Mesenchymal stem cell (in vitro differentiated cells and primary cell): ENCODE results near the gene OPA1.

ENCODE experiments used
- DNase-seq: peaks from one replicate; pipeline ENCODE4 v3.0.0-alpha.2; 2013
- H2AFZ ChIP-seq: one replicate; pipeline ENCODE4 v1.6.1; 2013; ENCODE audit warnings: low read depth, mild to moderate bottlenecking, control low read depth, inconsistent platforms, low read length, moderate library complexity
- H2AK5ac ChIP-seq: 2 replicates; pipeline ENCODE4 v1.6.1; 2013; ENCODE audit warnings: low read length, moderate library complexity, mild to moderate bottlenecking, inconsistent platforms; ENCODE audit not compliant: severe bottlenecking
- H2BK120ac ChIP-seq: one replicate; pipeline ENCODE4 v1.6.1; 2013; ENCODE audit warnings: low read depth, mild to moderate bottlenecking, inconsistent platforms, low read length, moderate library complexity
- H2BK12ac ChIP-seq, 2 experiments: one replicate each; pipeline ENCODE4 v1.6.1; 2013; ENCODE audit warnings: inconsistent platforms in 2 of 2, low read length in 2 of 2, mild to moderate bottlenecking in 2 of 2, moderate library complexity in 2 of 2, control low read depth in 1 of 2
- H2BK15ac ChIP-seq: one replicate; pipeline ENCODE4 v1.6.1; 2013; ENCODE audit warnings: mild to moderate bottlenecking, low read depth, inconsistent platforms; ENCODE audit not compliant: poor library complexity, severe bottlenecking
- H2BK5ac ChIP-seq: 2 replicates; pipeline ENCODE4 v1.6.1; 2013; ENCODE audit warnings: low read depth, mild to moderate bottlenecking, low read length, control low read depth, inconsistent platforms; ENCODE audit not compliant: poor library complexity, severe bottlenecking
- H3K14ac ChIP-seq, 2 experiments: one replicate each; pipeline ENCODE4 v1.6.1; 2013; ENCODE audit warnings: inconsistent platforms in 2 of 2, low read length in 2 of 2, control low read depth in 1 of 2, mild to moderate bottlenecking in 1 of 2, moderate library complexity in 1 of 2
- H3K18ac ChIP-seq, 2 experiments: one replicate each; pipeline ENCODE4 v1.6.1; 2013; ENCODE audit warnings: inconsistent platforms in 2 of 2, low read length in 2 of 2, control low read depth in 1 of 2, low read depth in 1 of 2, mild to moderate bottlenecking in 1 of 2
- H3K23ac ChIP-seq, 2 experiments: one replicate each; pipeline ENCODE4 v1.6.1; 2013; ENCODE audit warnings: inconsistent platforms in 2 of 2, low read length in 2 of 2, mild to moderate bottlenecking in 2 of 2, moderate library complexity in 2 of 2, control low read depth in 1 of 2
- H3K27ac ChIP-seq: 2 replicates; pipeline ENCODE4 v1.5.1; 2013; ENCODE audit warnings: mild to moderate bottlenecking, moderate library complexity, low read length, control low read depth, inconsistent platforms; ENCODE audit not compliant: poor library complexity, severe bottlenecking
- H3K27me3 ChIP-seq, 2 experiments: 2 replicates each; pipeline versions ENCODE4 v1.6.1 to v1.7.0; 2013; ENCODE audit warnings: low read length in 2 of 2, mild to moderate bottlenecking in 2 of 2, moderate library complexity in 2 of 2, control low read depth in 1 of 2, inconsistent platforms in 1 of 2; ENCODE audit not compliant: control insufficient read depth in 1 of 2, insufficient read depth in 1 of 2
- H3K36me3 ChIP-seq, 2 experiments: 2 replicates each; pipeline versions ENCODE4 v1.6.1 to v1.7.0; 2013; ENCODE audit warnings: low read length in 2 of 2, control low read depth in 1 of 2, inconsistent platforms in 1 of 2, low read depth in 1 of 2, mild to moderate bottlenecking in 1 of 2; ENCODE audit not compliant: insufficient read depth in 2 of 2, control insufficient read depth in 1 of 2
- H3K4ac ChIP-seq, 2 experiments: one replicate each; pipeline ENCODE4 v1.6.1; 2013; ENCODE audit warnings: inconsistent platforms in 2 of 2, low read length in 2 of 2, mild to moderate bottlenecking in 2 of 2, moderate library complexity in 2 of 2, control low read depth in 1 of 2, low read depth in 1 of 2
- H3K4me1 ChIP-seq: 2 replicates; pipeline ENCODE4 v1.6.1; 2013; ENCODE audit warnings: low read depth, low read length, control low read depth; ENCODE audit not compliant: control insufficient read depth, insufficient read depth
- H3K4me2 ChIP-seq: 2 replicates; pipeline ENCODE4 v1.6.1; 2013; ENCODE audit warnings: low read length, mild to moderate bottlenecking, inconsistent platforms; ENCODE audit not compliant: poor library complexity, severe bottlenecking
- H3K4me3 ChIP-seq, 2 experiments: 2 replicates each; pipeline versions ENCODE4 v1.5.1 to v1.7.0; 2013; ENCODE audit warnings: low read length in 2 of 2, mild to moderate bottlenecking in 2 of 2, control low read depth in 1 of 2, low read depth in 1 of 2; ENCODE audit not compliant: insufficient read depth in 1 of 2
- H3K79me1 ChIP-seq: replicated peaks from 2 replicates; pipeline ENCODE4 v1.6.1; 2013; ENCODE audit warnings: mild to moderate bottlenecking, control low read depth, low read length, inconsistent platforms; ENCODE audit not compliant: poor library complexity, severe bottlenecking
- H3K9ac ChIP-seq: 2 replicates; pipeline ENCODE4 v1.7.0; 2013; ENCODE audit warnings: mild to moderate bottlenecking, low read length, moderate library complexity
- H3K9me3 ChIP-seq: 2 replicates; pipeline ENCODE4 v1.7.0; 2013; ENCODE audit warnings: mild to moderate bottlenecking, low read length; ENCODE audit not compliant: control insufficient read depth
- H4K8ac ChIP-seq: one replicate; pipeline ENCODE4 v1.6.1; 2013; ENCODE audit warnings: inconsistent platforms, mild to moderate bottlenecking, low read length, moderate library complexity
- H4K91ac ChIP-seq: one replicate; pipeline ENCODE4 v1.6.1; 2013; ENCODE audit warnings: mild to moderate bottlenecking, low read length, inconsistent platforms
- WGBS: methylation state at CpG from one replicate; pipeline ENCODE4 v1.1.7; 2013; ENCODE audit warnings: mixed read lengths; 5-methylcytosine and 5-hydroxymethylcytosine counted together

Gene OPA1

DNA sequence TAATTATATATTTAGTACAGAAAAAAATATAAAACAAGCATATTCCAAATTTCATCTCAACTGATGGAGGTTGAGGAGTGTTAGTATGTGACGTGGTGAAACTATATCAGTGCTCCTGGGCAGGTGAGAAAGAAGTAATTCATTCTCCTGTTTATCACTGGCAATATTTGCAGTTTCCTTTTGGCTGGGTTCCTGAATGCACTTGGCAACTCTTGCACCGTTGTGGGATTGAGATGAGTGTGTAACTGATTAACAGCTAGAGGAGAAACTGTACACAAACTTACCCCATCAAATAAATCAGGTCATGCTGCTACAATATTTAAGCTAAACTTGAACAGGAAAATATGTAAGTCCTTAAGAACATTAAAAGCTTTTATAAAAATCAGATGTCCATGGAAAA, 36.2 kb upstream of the OPA1 start:
- Histone ChIP-seq H3K27me3 (peaks cover 0 to 5% of the 10 kb centered on the region in 2 experiments), H2BK15ac (no peak overlapping the region), H3K4me1 (no peaks in the 10 kb centered on the region), H2BK5ac (no peak overlapping the region), H3K4me3 (no peak overlapping the region), H2AFZ (no peak overlapping the region), H4K8ac (no peak overlapping the region), H3K23ac (no peak overlapping the region), H3K4ac (no peak overlapping the region), H2AK5ac (no peak overlapping the region), H2BK120ac (no peak overlapping the region), H3K27ac (no peak overlapping the region), H3K79me1 (no peaks in the 10 kb centered on the region), H2BK12ac (no peak overlapping the region), H3K14ac (no peak overlapping the region), H3K36me3 (no peaks in the 10 kb centered on the region), H3K9me3 (no peaks in the 10 kb centered on the region), H4K91ac (no peak overlapping the region), H3K4me2 (no peak overlapping the region), H3K18ac (no peak overlapping the region), H3K9ac (no peak overlapping the region)
- DNase-seq: no peak
- 80% methylated on average over 1 of the region's 2 CpGs for WGBS

DNA sequence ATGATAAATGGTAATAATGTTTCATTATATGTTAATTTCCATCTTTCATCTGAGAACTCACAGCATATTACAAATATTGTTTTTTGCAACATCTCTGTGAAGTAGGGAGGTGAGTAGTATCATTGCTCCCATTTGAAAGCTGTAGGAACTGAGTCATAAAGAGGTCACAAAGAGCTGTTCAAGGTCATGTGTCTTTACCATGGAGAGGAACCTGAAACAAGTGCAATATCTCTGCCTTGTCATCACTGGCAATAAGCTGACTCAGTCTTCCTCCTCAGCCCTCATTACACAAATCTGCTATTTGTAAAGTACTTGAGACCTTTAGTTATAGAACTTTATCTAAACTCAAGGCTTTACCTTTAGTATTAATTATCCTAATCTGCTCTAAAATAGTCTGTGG, 33.9 kb upstream of the OPA1 start:
- H2BK12ac ChIP-seq: no peak overlapping the region
- no peak overlapping the region for H3K4me3 ChIP-seq
- no peaks in the 10 kb centered on the region for H3K9me3 ChIP-seq
- no peak overlapping the region for H3K27ac ChIP-seq
- no peaks in the 10 kb centered on the region for H3K36me3 ChIP-seq
- no peak overlapping the region for H2BK120ac ChIP-seq
- no peak overlapping the region for H4K8ac ChIP-seq
- H3K4ac ChIP-seq: no peak overlapping the region
- H3K4me1 ChIP-seq: no peaks in the 10 kb centered on the region
- H3K27me3 ChIP-seq: peaks cover 0 to 5% of the 10 kb centered on the region in 2 experiments
- DNase-seq: no peak
- H3K23ac ChIP-seq: no peak overlapping the region
- no peak overlapping the region for H3K4me2 ChIP-seq
- no peak overlapping the region for H2AFZ ChIP-seq
- H2BK5ac ChIP-seq: no peak overlapping the region
- H3K14ac ChIP-seq: no peak overlapping the region
- no peak overlapping the region for H3K18ac ChIP-seq
- H2AK5ac ChIP-seq: no peak overlapping the region
- no peak overlapping the region for H2BK15ac ChIP-seq
- H4K91ac ChIP-seq: no peak overlapping the region
- H3K79me1 ChIP-seq: no peaks in the 10 kb centered on the region
- no peak overlapping the region for H3K9ac ChIP-seq

DNA sequence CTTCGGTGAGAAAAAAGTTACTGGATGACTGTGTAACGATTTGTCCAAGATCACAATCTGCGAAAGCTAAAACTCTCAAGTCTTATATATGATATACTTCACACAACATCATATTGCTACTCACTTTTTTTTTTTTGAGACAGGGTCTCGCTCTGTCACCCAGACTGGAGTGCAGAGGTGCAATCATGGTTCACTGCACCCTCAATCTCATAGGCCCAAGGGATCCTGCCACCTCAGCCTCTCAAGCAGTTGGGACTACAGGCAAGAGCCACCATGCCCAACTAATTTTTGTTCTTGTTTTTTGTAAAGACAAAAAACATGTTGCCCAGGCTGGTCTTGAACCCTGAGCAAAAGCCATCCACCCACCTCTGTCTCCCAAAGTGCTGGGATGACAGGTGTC, 32.9 kb upstream of the OPA1 start:
- no peak overlapping the region for H4K8ac ChIP-seq
- WGBS: 88% methylated on average over 4 of the region's 4 CpGs
- H3K36me3 ChIP-seq: no peaks in the 10 kb centered on the region
- peaks cover 0 to under 1% of the 10 kb centered on the region in 2 experiments for H3K27me3 ChIP-seq
- no peak overlapping the region for H2BK15ac ChIP-seq
- no peak overlapping the region for H3K27ac ChIP-seq
- no peak overlapping the region for H3K4me3 ChIP-seq
- no peak overlapping the region for H4K91ac ChIP-seq
- H2AK5ac ChIP-seq: no peak overlapping the region
- H2BK12ac ChIP-seq: no peak overlapping the region
- no peak overlapping the region for H2AFZ ChIP-seq
- no peak for DNase-seq
- H3K9me3 ChIP-seq: no peaks in the 10 kb centered on the region
- H2BK120ac ChIP-seq: no peak overlapping the region
- H2BK5ac ChIP-seq: no peak overlapping the region
- H3K23ac ChIP-seq: no peak overlapping the region
- no peaks in the 10 kb centered on the region for H3K79me1 ChIP-seq
- H3K4me1 ChIP-seq: no peaks in the 10 kb centered on the region
- H3K4ac ChIP-seq: no peak overlapping the region
- no peak overlapping the region for H3K9ac ChIP-seq
- no peak overlapping the region for H3K18ac ChIP-seq
- no peak overlapping the region for H3K14ac ChIP-seq
- no peak overlapping the region for H3K4me2 ChIP-seq

DNA sequence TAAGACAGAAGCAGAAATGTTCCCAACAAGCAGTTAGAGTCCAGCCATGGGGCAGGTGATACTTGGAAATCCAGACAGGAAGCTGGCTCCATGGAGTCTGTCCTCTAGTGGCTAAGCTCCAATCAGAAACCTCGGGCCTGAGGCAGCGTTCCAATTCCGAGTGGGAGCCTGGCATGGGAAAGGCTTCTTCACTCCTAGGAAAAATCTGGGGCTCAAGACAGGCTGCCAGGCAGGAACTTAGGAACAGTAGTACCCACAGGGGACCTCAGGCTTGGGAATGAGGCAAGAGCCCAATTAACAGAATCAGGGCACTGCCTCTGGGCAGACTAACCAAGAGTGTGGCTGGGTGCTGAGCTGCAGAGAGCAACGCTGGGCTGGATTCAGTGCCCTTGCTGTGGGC, 32.1 kb upstream of the OPA1 start:
- Histone ChIP-seq H2AK5ac (no peak overlapping the region), H3K9ac (no peak overlapping the region), H4K8ac (no peak overlapping the region), H2BK5ac (no peak overlapping the region), H3K27me3 (no peaks in the 10 kb centered on the region), H3K9me3 (no peaks in the 10 kb centered on the region), H3K4me2 (no peak overlapping the region), H2AFZ (no peak overlapping the region), H4K91ac (no peak overlapping the region), H3K79me1 (no peaks in the 10 kb centered on the region), H3K23ac (no peak overlapping the region), H2BK120ac (no peak overlapping the region), H3K18ac (no peak overlapping the region), H3K4me3 (no peak overlapping the region), H3K4ac (no peak overlapping the region), H3K4me1 (no peaks in the 10 kb centered on the region), H3K14ac (no peak overlapping the region), H2BK15ac (no peak overlapping the region), H2BK12ac (no peak overlapping the region), H3K36me3 (no peaks in the 10 kb centered on the region), H3K27ac (no peak overlapping the region)
- DNase-seq: no peak
- WGBS: 81% methylated on average over 4 of the region's 4 CpGs
